Osteoblast (primary cell): ENCODE data around the gene PROX2. TPM values are rescaled to one million over a fixed set of nuclear protein-coding genes. Genes with fewer than 3 reads are reported as not detected.
A peak's percentile ranks its signal among the peaks of the same experiment; 100 is the strongest.

Experiments
- DNase-seq: peaks from one replicate; pipeline ENCODE4 v3.0.0; 2011; ENCODE audit warnings: low spot score, mixed read lengths; ENCODE audit not compliant: insufficient read length; ENCODE audit errors: missing footprints
- H2AFZ ChIP-seq: 2 replicates; pipeline ENCODE4 v1.6.0; 2011; ENCODE audit warnings: mild to moderate bottlenecking, low read length
- H3K27ac ChIP-seq: 2 replicates; pipeline ENCODE4 v1.5.1; 2011; ENCODE audit warnings: mild to moderate bottlenecking, low read depth, low read length, moderate library complexity
- H3K27me3 ChIP-seq: 2 replicates; pipeline ENCODE4 v1.6.0; 2012; ENCODE audit warnings: mild to moderate bottlenecking, control low read depth, inconsistent platforms, low read length, moderate library complexity; ENCODE audit not compliant: insufficient read depth
- H3K36me3 ChIP-seq: 2 replicates; pipeline ENCODE4 v1.5.1; 2011; ENCODE audit warnings: mild to moderate bottlenecking, low read length, control low read depth, moderate library complexity; ENCODE audit not compliant: insufficient read depth
- H3K4me1 ChIP-seq: 2 replicates; pipeline ENCODE4 v1.5.1; 2011; ENCODE audit warnings: mild to moderate bottlenecking, low read length, control low read depth, moderate library complexity; ENCODE audit not compliant: insufficient read depth
- H3K4me2 ChIP-seq: 2 replicates; pipeline ENCODE4 v1.6.0; 2011; ENCODE audit warnings: mild to moderate bottlenecking, low read length; ENCODE audit not compliant: insufficient read depth
- H3K4me3 ChIP-seq: fragments of 200-600 bp; sonication (generic); 3 replicates; pipeline ENCODE4 v1.5.1; 2012; ENCODE audit warnings: mild to moderate bottlenecking, low read length, inconsistent platforms; ENCODE audit not compliant: insufficient read depth
- H3K79me2 ChIP-seq: 2 replicates; pipeline ENCODE4 v1.6.0; 2012; ENCODE audit warnings: mild to moderate bottlenecking, low read length, control low read depth, inconsistent platforms; ENCODE audit not compliant: insufficient read depth
- H3K9me3 ChIP-seq: 2 replicates; pipeline ENCODE4 v1.5.1; 2011; ENCODE audit warnings: low read depth, low read length, control low read depth
- H4K20me1 ChIP-seq: 2 replicates; pipeline ENCODE4 v1.6.0; 2012; ENCODE audit warnings: mild to moderate bottlenecking, low read length, control low read depth; ENCODE audit not compliant: insufficient read depth
- CTCF ChIP-seq: IDR thresholded peaks from 2 replicates; pipeline ENCODE4 v1.5.1; 2011; ENCODE audit warnings: mild to moderate bottlenecking, low read depth, low read length, moderate library complexity; ENCODE audit errors: extremely low read depth
- total RNA-seq: library from RNA; depleted of rRNA; stranded (reverse); fragments of >200 nt; gene quantifications from 2 replicates; pipeline ENCODE4 v1.2.3, GENCODE V29; 2012

Gene PROX2
- total RNA-seq, 1 donor = not detected

- no peak for TF ChIP-seq CTCF
- Histone ChIP-seq H4K20me1 (no peaks in the 10 kb centered on the region), H3K27me3 (no peaks in the 10 kb centered on the region), H3K4me3 (peak overlapping the region; percentile 77), H3K4me2 (peak overlapping the region; percentile 79), H3K79me2 (no peaks in the 10 kb centered on the region), H3K4me1 (peaks cover 11% of the 10 kb centered on the region), H2AFZ (peak overlapping the region; percentile 84), H3K27ac (no peak overlapping the region), H3K36me3 (no peaks in the 10 kb centered on the region), H3K9me3 (no peaks in the 10 kb centered on the region)
- peak; percentile 60 for DNase-seq
Measured at GRCh38 chr14:74921987-74922751, 46.2 kb upstream of the PROX2 start.

- H3K4me1 ChIP-seq = peaks cover 11% of the 10 kb centered on the region
- no peak overlapping the region for H3K4me3 ChIP-seq
- H3K4me2 ChIP-seq = no peak overlapping the region
- H3K9me3 ChIP-seq = no peaks in the 10 kb centered on the region
- no peaks in the 10 kb centered on the region for H3K27me3 ChIP-seq
- TF ChIP-seq CTCF = no peak
- no peaks in the 10 kb centered on the region for H4K20me1 ChIP-seq
- H3K27ac ChIP-seq = no peak overlapping the region
- H2AFZ ChIP-seq = no peak overlapping the region
- no peaks in the 10 kb centered on the region for H3K79me2 ChIP-seq
- peak; percentile 48 for DNase-seq
- no peaks in the 10 kb centered on the region for H3K36me3 ChIP-seq
Measured at GRCh38 chr14:74921053-74921620, 45.2 kb upstream of the PROX2 start.

GRCh38 chr14:74920281-74920680 lies 44.3 kb upstream of the PROX2 start:
- Histone ChIP-seq H3K27ac (no peak overlapping the region), H4K20me1 (no peaks in the 10 kb centered on the region), H3K4me1 (peaks cover 11% of the 10 kb centered on the region), H3K79me2 (no peaks in the 10 kb centered on the region), H2AFZ (no peak overlapping the region), H3K27me3 (no peaks in the 10 kb centered on the region), H3K9me3 (no peaks in the 10 kb centered on the region), H3K4me3 (no peak overlapping the region), H3K36me3 (no peaks in the 10 kb centered on the region), H3K4me2 (no peak overlapping the region)
- DNase-seq = peak; percentile 69
- no peak for TF ChIP-seq CTCF

GRCh38 chr14:74919421-74920165 lies 43.6 kb upstream of the PROX2 start:
- peak; percentile 95 for DNase-seq
- Histone ChIP-seq H3K36me3 (no peaks in the 10 kb centered on the region), H3K79me2 (no peaks in the 10 kb centered on the region), H3K9me3 (no peaks in the 10 kb centered on the region), H4K20me1 (no peaks in the 10 kb centered on the region), H3K4me3 (no peak overlapping the region), H3K27me3 (no peaks in the 10 kb centered on the region), H3K4me1 (peaks cover 11% of the 10 kb centered on the region), H3K4me2 (no peak overlapping the region), H2AFZ (no peak overlapping the region), H3K27ac (no peak overlapping the region)
- no peak for TF ChIP-seq CTCF
